HepG2 (cell line): ENCODE results near the gene ALOXE3. TPM values are rescaled to one million over a fixed set of nuclear protein-coding genes. Genes with fewer than 3 reads are reported as not detected.

Experiments
- HCFC1 ChIP-seq: fragments of 150-350 bp; IDR thresholded peaks from 2 replicates; pipeline ENCODE4 v1.6.1; 2014; ENCODE audit warnings: low read depth, low read length
- KLF13 ChIP-seq: sonication (generic); formaldehyde crosslinking; IDR thresholded peaks from 2 replicates; pipeline ENCODE4 v1.4.0; 2020; ENCODE audit warnings: mild to moderate bottlenecking, missing genetic modification reagents
- PPARG ChIP-seq: conservative IDR thresholded peaks from 2 replicates; pipeline ENCODE4 v1.6.1; 2016; ENCODE audit warnings: missing biosample characterization, missing genetic modification reagents
- SIN3A ChIP-seq: IDR thresholded peaks from 2 replicates; pipeline ENCODE4 v1.6.1; 2011; ENCODE audit warnings: low read depth, mild to moderate bottlenecking, control low read depth, low read length, borderline replicate concordance
- SMC3 ChIP-seq: IDR thresholded peaks from 2 replicates; pipeline ENCODE4 v1.6.1; 2011; ENCODE audit warnings: low read length, improper control_type of control experiment
- XBP1 ChIP-seq: sonication (generic); formaldehyde crosslinking; IDR thresholded peaks from 2 replicates; pipeline ENCODE4 v1.5.0; 2020; ENCODE audit warnings: missing genetic modification reagents
- ZBTB25 ChIP-seq: IDR thresholded peaks from 2 replicates; pipeline ENCODE4 v1.6.1; 2018; ENCODE audit warnings: missing genetic modification reagents
- ZBTB39 ChIP-seq: sonication (generic); formaldehyde crosslinking; IDR thresholded peaks from 2 replicates; pipeline ENCODE4 v1.5.0; 2020; ENCODE audit warnings: missing genetic modification reagents
- ZFY ChIP-seq: sonication (generic); formaldehyde crosslinking; IDR thresholded peaks from 2 replicates; pipeline ENCODE4 v1.4.0; 2020; ENCODE audit warnings: missing genetic modification reagents
- ZKSCAN1 ChIP-seq: fragments of 150-350 bp; IDR thresholded peaks from 2 replicates; pipeline ENCODE4 v1.6.1; 2014; ENCODE audit warnings: low read length
- ZNF136 ChIP-seq: sonication (generic); formaldehyde crosslinking; IDR thresholded peaks from 2 replicates; pipeline ENCODE4 v1.8.1; 2022; ENCODE audit warnings: low read depth, mild to moderate bottlenecking, moderate library complexity, missing genetic modification reagents
- ZNF333 ChIP-seq: sonication (generic); formaldehyde crosslinking; IDR thresholded peaks from 2 replicates; pipeline ENCODE4 v1.4.0; 2020; ENCODE audit warnings: mild to moderate bottlenecking, missing genetic modification reagents, borderline replicate concordance
- ZNF34 ChIP-seq: sonication (generic); formaldehyde crosslinking; IDR thresholded peaks from 2 replicates; pipeline ENCODE4 v1.4.0; 2020; ENCODE audit warnings: mild to moderate bottlenecking, missing genetic modification reagents, borderline replicate concordance
- ZNF501 ChIP-seq: sonication (generic); formaldehyde crosslinking; IDR thresholded peaks from 2 replicates; pipeline ENCODE4 v1.5.1; 2020; ENCODE audit warnings: mild to moderate bottlenecking, moderate library complexity, missing genetic modification reagents
- ZNF556 ChIP-seq: sonication (generic); formaldehyde crosslinking; IDR thresholded peaks from 2 replicates; pipeline ENCODE4 v1.4.0; 2020; ENCODE audit warnings: mild to moderate bottlenecking, missing genetic modification reagents, borderline replicate concordance
- ZNF562 ChIP-seq: sonication (generic); formaldehyde crosslinking; IDR thresholded peaks from 2 replicates; pipeline ENCODE4 v1.8.0; 2022; ENCODE audit warnings: missing genetic modification reagents, borderline replicate concordance
- ZNF589 ChIP-seq: sonication (generic); formaldehyde crosslinking; conservative IDR thresholded peaks from 2 replicates; pipeline ENCODE4 v1.8.0; 2022; ENCODE audit warnings: mild to moderate bottlenecking, moderate library complexity, missing genetic modification reagents
- ZNF691 ChIP-seq: sonication (generic); formaldehyde crosslinking; IDR thresholded peaks from 2 replicates; pipeline ENCODE4 v1.4.0; 2020; ENCODE audit warnings: missing genetic modification reagents, low read depth, mild to moderate bottlenecking, borderline replicate concordance
- ZNF703 ChIP-seq: sonication (generic); formaldehyde crosslinking; IDR thresholded peaks from 2 replicates; pipeline ENCODE4 v1.5.1; 2020; ENCODE audit warnings: missing genetic modification reagents, mild to moderate bottlenecking, moderate library complexity, borderline replicate concordance
- ZNF749 ChIP-seq: sonication (generic); formaldehyde crosslinking; IDR thresholded peaks from 2 replicates; pipeline ENCODE4 v1.8.0; 2022; ENCODE audit warnings: mild to moderate bottlenecking, missing genetic modification reagents, moderate library complexity, borderline replicate concordance
- ZNF782 ChIP-seq: sonication (generic); formaldehyde crosslinking; IDR thresholded peaks from 2 replicates; pipeline ENCODE4 v1.4.0; 2020; ENCODE audit warnings: missing genetic modification reagents, mild to moderate bottlenecking, borderline replicate concordance
- polyA plus RNA-seq, 8 experiments: library from polyadenylated mRNA; depleted of rRNA in 3 of 8; stranded (reverse) in 7 of 8; unstranded in 1 of 8; fragments of >200 nt; fragmentation: Illumina TruSeq in 4 of 8; extraction: Trizol in 4 of 8; gene quantifications; 2 replicates each; pipeline versions ENCODE4 v1.2.1 to v1.2.3, GENCODE V29; 2011 to 2016; ENCODE audit warnings: low read depth in 4 of 8, missing spikeins in 1 of 8, mixed read lengths in 1 of 8; ENCODE audit not compliant: insufficient read depth in 1 of 8
- total RNA-seq, 5 experiments: library from RNA; depleted of rRNA; stranded (reverse); fragments of >200 nt; fragmentation: Illumina TruSeq; extraction: Trizol; gene quantifications; 2 replicates each; pipeline ENCODE4 v1.2.3, GENCODE V29; 2016; ENCODE audit warnings: low read depth in 1 of 5

The ALOXE3 gene
- total and polyA plus RNA-seq, 2 of the 13 experiments (the other 11 are each of a cell fraction or from before 2014, with no cell fraction given): 0.07 TPM; not detected in 1

- no peak; the same call in 1 of the 2 replicates for TF ChIP-seq ZNF782
- peak; percentile 98 for TF ChIP-seq ZNF703 (CRISPR knock-in tag)
- TF ChIP-seq ZNF556 (CRISPR knock-in tag): peak; percentile 68
- TF ChIP-seq ZBTB39 (CRISPR knock-in tag): peak; percentile 98
- TF ChIP-seq ZNF136 (CRISPR knock-in tag): no peak
- peak; percentile 80 for TF ChIP-seq PPARG (CRISPR knock-in tag)
- TF ChIP-seq ZNF749: 0 out of 2 replicates have a peak, but pooled peaks have one; percentile 29
- TF ChIP-seq SMC3: no peak
- no peak for TF ChIP-seq ZNF501
- TF ChIP-seq ZNF34: 0 out of 2 replicates have a peak, but pooled peaks have one; percentile 27
- 0 out of 2 replicates have a peak, but pooled peaks have one; percentile 38 for TF ChIP-seq ZNF562
- no peak for TF ChIP-seq KLF13 (CRISPR knock-in tag)
- no peak for TF ChIP-seq ZNF333 (CRISPR knock-in tag)
- no peak for TF ChIP-seq HCFC1
- TF ChIP-seq ZNF589 (CRISPR knock-in tag): peak; percentile 12; the same call in 1 of the 2 replicates
- TF ChIP-seq ZKSCAN1: 0 out of 2 replicates have a peak, but pooled peaks have one; percentile 9
- TF ChIP-seq ZFY: peak; percentile 19
- no peak for TF ChIP-seq XBP1 (CRISPR knock-in tag)
- TF ChIP-seq ZNF691: peak; percentile 89
- peak; percentile 93 for TF ChIP-seq SIN3A
- TF ChIP-seq ZBTB25 (CRISPR knock-in tag): peak; percentile 49
Observed at GRCh38 chr17:8056232-8056975, 61.9 kb downstream of the ALOXE3 start (continued).
